Mononuclear cell (primary cell): Measurements from ENCODE around the gene CSHL1. TPM values are rescaled to one million over a fixed set of nuclear protein-coding genes. Genes with fewer than 3 reads are reported as not detected.
"Not testable (repeated sequence)": the region's sequence is repeated elsewhere in the genome, so short reads cannot be mapped to it uniquely, and the experiment has no call there.

Source experiments
- H3K27me3 ChIP-seq: 2 replicates; pipeline ENCODE4 v1.6.0; 2011; ENCODE audit warnings: low read length, control low read depth; ENCODE audit not compliant: insufficient read depth
- H3K4me1 ChIP-seq: 2 replicates; pipeline ENCODE4 v1.5.1; 2011; ENCODE audit warnings: mild to moderate bottlenecking, low read length, control low read depth; ENCODE audit not compliant: insufficient read depth
- H3K4me3 ChIP-seq: 2 replicates; pipeline ENCODE4 v1.5.1; 2011; ENCODE audit warnings: mild to moderate bottlenecking, low read length, moderate library complexity
- H3K9me3 ChIP-seq: 2 replicates; pipeline ENCODE4 v1.5.1; 2011; ENCODE audit warnings: low read depth, mild to moderate bottlenecking, control low read depth, low read length
- total RNA-seq: library from RNA; depleted of rRNA; stranded (reverse); fragments of >200 nt; gene quantifications from one replicate; pipeline ENCODE4 v1.2.3, GENCODE V29; 2012

The CSHL1 gene
- total RNA-seq, 1 donor = not detected

GRCh38 chr17:63866625-63867024 is 44.4 kb downstream of the CSHL1 start:
- H3K9me3 ChIP-seq, H3K27me3 ChIP-seq, H3K4me3 ChIP-seq, H3K4me1 ChIP-seq: not testable (repeated sequence)

Other genes starting within 250 kb of the CSHL1 start
- 274 TPM for gene LIMD2, start 211.1 kb downstream of the CSHL1 start, total RNA-seq
- gene STRADA, start 169.5 kb downstream of the CSHL1 start, total RNA-seq = 37.7 TPM
- gene CCDC47, start 137.7 kb downstream of the CSHL1 start, total RNA-seq = 38.9 TPM
- gene DDX42, start 137.1 kb downstream of the CSHL1 start, total RNA-seq = 112 TPM
- 15.3 TPM for gene PSMC5, start 83.8 kb downstream of the CSHL1 start, total RNA-seq
- 13.2 TPM for gene FTSJ3, start 83.6 kb downstream of the CSHL1 start, total RNA-seq
- 56.0 TPM for gene SMARCD2, start 68.6 kb downstream of the CSHL1 start, total RNA-seq
- 0.10 TPM for gene CSH2, start 37.6 kb downstream of the CSHL1 start, total RNA-seq
- gene GH2, start 29.3 kb downstream of the CSHL1 start, total RNA-seq = not detected
- gene CSH1, start 14.7 kb downstream of the CSHL1 start, total RNA-seq = not detected
- not detected for gene GH1, start 7.6 kb upstream of the CSHL1 start, total RNA-seq
- gene CD79B, start 21.1 kb upstream of the CSHL1 start, total RNA-seq = 26.0 TPM
- under 0.01 TPM for gene SCN4A, start 61.7 kb upstream of the CSHL1 start, total RNA-seq
- gene PRR29, start 87.1 kb upstream of the CSHL1 start, total RNA-seq = 0.21 TPM
- gene ICAM2, start 109.4 kb upstream of the CSHL1 start, total RNA-seq = 40.1 TPM
- gene ERN1, start 218.9 kb upstream of the CSHL1 start, total RNA-seq = 62.8 TPM